ENCODE data around the gene ZBTB24. TPM values are rescaled to one million over a fixed set of nuclear protein-coding genes. Genes with fewer than 3 reads are reported as not detected.
A peak's percentile ranks its signal among the peaks of the same experiment; 100 is the strongest.

The ZBTB24 gene
- total RNA-seq, 2 experiments from 2014 or later, result 15.3 to 17.0 TPM

DNA sequence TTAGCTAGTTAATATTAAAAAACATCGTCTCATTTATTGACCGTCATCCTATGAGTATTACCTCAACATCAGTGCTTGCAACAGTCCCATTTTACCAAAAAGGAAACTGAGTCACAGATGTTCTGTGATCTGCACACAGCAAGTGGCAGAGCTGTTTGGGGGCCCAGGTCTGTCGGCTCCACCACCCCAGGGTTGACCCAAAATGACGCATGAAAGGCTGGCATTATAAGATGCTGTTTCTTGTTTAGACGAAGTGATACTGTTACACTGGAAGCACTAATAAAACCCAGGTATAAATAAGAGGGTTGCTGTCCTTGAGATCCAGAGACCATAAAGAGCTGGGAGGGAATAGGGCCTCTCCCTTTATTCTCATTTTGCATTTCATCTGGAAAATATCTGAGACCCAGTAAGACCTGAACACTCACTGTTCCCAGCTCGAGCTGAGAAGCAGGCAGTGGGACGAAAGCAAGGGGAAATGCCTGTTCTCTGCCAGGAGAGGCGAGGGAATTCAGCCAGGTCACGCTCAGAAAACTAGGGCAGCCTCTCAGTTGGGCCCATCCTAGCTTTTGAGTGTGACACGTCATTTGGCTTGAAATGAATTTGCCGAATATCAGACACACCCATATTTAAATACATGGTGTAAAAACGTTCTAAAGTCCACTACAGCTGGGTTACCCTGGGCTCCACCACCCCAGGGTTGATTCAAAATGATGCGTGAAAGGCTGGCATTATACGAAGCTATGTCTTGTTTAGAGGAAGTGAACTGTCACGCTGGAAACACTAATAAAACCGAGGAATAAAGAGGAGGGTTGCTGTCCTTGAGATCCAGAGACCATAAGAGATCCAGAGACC is 26.1 kb downstream of the ZBTB24 start:
- TSS peak; percentile 65 for BruUV-seq (replicated peaks)
- Histone ChIP-seq H3K27ac (ENCODE audit: low read depth, low read length, poor library complexity, severe bottlenecking) (peak overlapping the region; percentile 99), H3K79me2 (ENCODE audit: insufficient read depth, low read depth, low read length) (peaks cover 39% of the 10 kb centered on the region; the same call in 1 of the 2 replicates), H3K9me3 (ENCODE audit: low read length) (no peaks in the 10 kb centered on the region), H3K4me3 (ENCODE audit: low read depth, low read length, poor library complexity, severe bottlenecking) (peak overlapping the region; percentile 82), H3K4me2 (ENCODE audit: low read length) (peak overlapping the region; percentile 79), H4K20me1 (ENCODE audit: insufficient read depth, low read length) (no peaks in the 10 kb centered on the region), H3K4me1 (ENCODE audit: insufficient read depth, low read length, poor library complexity, severe bottlenecking) (peaks cover 74% of the 10 kb centered on the region), H3K9me2 (ENCODE audit: insufficient read depth, low read length) (no peaks in the 10 kb centered on the region), H2AFZ (ENCODE audit: low read length) (no peak overlapping the region; the same call in 1 of the 2 replicates), H3K36me3 (ENCODE audit: insufficient read depth, low read length) (peaks cover 43% of the 10 kb centered on the region)
- POLR2A ChIA-PET, result interaction anchor here (1.2 to 6.4 kb wide), 6 partner anchors 8 to 31 kb away, joined by 4 to 64 read pairs (median 8); partner anchors contain the start of genes PPIL6, SMPD2 and ZBTB24
- CTCF ChIA-PET (ENCODE audit: unreplicated experiment), result no interaction called here
- no peak for TF ChIP-seq EZH2phosphoT487 (IDR thresholded peaks at IDR 0.05; ENCODE audit: borderline replicate concordance, low read depth, low read length)
- TF ChIP-seq, protein P1, sequence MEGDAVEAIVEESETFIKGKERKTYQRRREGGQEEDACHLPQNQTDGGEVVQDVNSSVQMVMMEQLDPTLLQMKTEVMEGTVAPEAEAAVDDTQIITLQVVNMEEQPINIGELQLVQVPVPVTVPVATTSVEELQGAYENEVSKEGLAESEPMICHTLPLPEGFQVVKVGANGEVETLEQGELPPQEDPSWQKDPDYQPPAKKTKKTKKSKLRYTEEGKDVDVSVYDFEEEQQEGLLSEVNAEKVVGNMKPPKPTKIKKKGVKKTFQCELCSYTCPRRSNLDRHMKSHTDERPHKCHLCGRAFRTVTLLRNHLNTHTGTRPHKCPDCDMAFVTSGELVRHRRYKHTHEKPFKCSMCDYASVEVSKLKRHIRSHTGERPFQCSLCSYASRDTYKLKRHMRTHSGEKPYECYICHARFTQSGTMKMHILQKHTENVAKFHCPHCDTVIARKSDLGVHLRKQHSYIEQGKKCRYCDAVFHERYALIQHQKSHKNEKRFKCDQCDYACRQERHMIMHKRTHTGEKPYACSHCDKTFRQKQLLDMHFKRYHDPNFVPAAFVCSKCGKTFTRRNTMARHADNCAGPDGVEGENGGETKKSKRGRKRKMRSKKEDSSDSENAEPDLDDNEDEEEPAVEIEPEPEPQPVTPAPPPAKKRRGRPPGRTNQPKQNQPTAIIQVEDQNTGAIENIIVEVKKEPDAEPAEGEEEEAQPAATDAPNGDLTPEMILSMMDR (conservative IDR thresholded peaks at IDR 0.05; ENCODE audit: low read length), result no peak
- intact Hi-C loops (cut with micrococcal nuclease; ENCODE audit: unreplicated experiment), result loop anchor here (5.0 to 10.0 kb wide), 2 partner anchors 235 to 362 kb away; partner anchors contain the start of genes AK9, CEP57L1, FIG4 and SESN1
- no peak for DNase-seq (ENCODE audit: low spot score)

DNA sequence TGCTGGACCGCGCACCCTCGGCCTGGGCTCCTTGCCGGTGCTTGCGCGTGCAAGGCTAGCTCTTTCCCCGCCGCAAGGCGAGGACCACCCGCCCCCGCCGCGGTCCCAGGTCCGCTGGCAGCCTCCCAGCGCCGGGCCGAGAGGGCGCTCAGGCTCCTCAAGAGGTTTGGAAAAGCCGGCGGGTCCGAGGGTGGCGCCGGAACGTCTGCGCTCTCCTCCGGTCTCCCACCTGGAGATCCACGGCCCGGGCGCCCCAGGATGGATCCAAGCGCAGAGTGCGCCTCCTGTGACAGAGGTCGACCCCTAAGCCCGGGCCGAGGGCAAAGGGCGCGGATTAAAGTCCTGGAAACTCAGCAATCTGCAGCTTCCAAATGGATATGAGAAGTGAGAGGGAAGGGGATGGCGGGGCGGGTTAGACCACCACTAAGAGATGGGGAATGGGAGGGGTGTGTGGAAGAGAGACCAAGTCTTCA is 26.9 kb downstream of the ZBTB24 start:
- POLR2A ChIA-PET, result interaction anchor here (1.2 to 6.4 kb wide), 7 partner anchors 9 to 74 kb away, joined by 4 to 64 read pairs (median 6); partner anchors contain the start of genes CD164, PPIL6, SMPD2 and ZBTB24
- CTCF ChIA-PET (ENCODE audit: unreplicated experiment), result interaction anchor here (1.0 to 1.1 kb wide), 2 partner anchors 24 to 73 kb away, joined by 3 read pairs; partner anchors contain the start of gene CD164
- peak overlapping the region; percentile 79 for H3K4me2 ChIP-seq (ENCODE audit: low read length)
- peaks cover 36% of the 10 kb centered on the region; the same call in 1 of the 2 replicates for H3K79me2 ChIP-seq (ENCODE audit: insufficient read depth, low read depth, low read length)
- H3K36me3 ChIP-seq (ENCODE audit: insufficient read depth, low read length), result peaks cover 44% of the 10 kb centered on the region
- no peak for DNase-seq (ENCODE audit: low spot score)
- BruUV-seq (replicated peaks), result no TSS peak
- H3K27ac ChIP-seq (ENCODE audit: low read depth, low read length, poor library complexity, severe bottlenecking), result peak overlapping the region; percentile 99
- H2AFZ ChIP-seq (ENCODE audit: low read length), result peak overlapping the region; percentile 2; the same call in 1 of the 2 replicates
- peaks cover 82% of the 10 kb centered on the region for H3K4me1 ChIP-seq (ENCODE audit: insufficient read depth, low read length, poor library complexity, severe bottlenecking)
- H3K9me3 ChIP-seq (ENCODE audit: low read length), result no peaks in the 10 kb centered on the region
- intact Hi-C loops (cut with micrococcal nuclease; ENCODE audit: unreplicated experiment), result loop anchor here (5.0 to 10.0 kb wide), 2 partner anchors 236 to 361 kb away; partner anchors contain the start of genes AK9, CEP57L1, FIG4 and SESN1
- H4K20me1 ChIP-seq (ENCODE audit: insufficient read depth, low read length), result no peaks in the 10 kb centered on the region
- peak overlapping the region; percentile 82 for H3K4me3 ChIP-seq (ENCODE audit: low read depth, low read length, poor library complexity, severe bottlenecking)
- TF ChIP-seq EZH2phosphoT487 (IDR thresholded peaks at IDR 0.05; ENCODE audit: borderline replicate concordance, low read depth, low read length), result no peak
- TF ChIP-seq, protein P1 (conservative IDR thresholded peaks at IDR 0.05; ENCODE audit: low read length), result peak; percentile 44; the same call in 1 of the 2 replicates
- H3K9me2 ChIP-seq (ENCODE audit: insufficient read depth, low read length), result no peaks in the 10 kb centered on the region
